OCI-LY3 (cell line): ENCODE data around the gene STARD13.

Experiments
- EZH2phosphoT487 ChIP-seq: fragments of 200-600 bp; shearing (Covaris generic); IDR thresholded peaks from 2 replicates; pipeline ENCODE4 v1.6.1; 2018; ENCODE audit warnings: antibody characterized with exemption, mixed run types, low read depth
- TF ChIP-seq, protein P1 (sequence below): fragments of 200-600, 300-600 bp; sonication (generic); IDR thresholded peaks from 2 replicates; pipeline ENCODE4 v1.5.1; 2014; ENCODE audit warnings: antibody characterized with exemption, low read length, low read depth

- TF ChIP-seq, protein P1, sequence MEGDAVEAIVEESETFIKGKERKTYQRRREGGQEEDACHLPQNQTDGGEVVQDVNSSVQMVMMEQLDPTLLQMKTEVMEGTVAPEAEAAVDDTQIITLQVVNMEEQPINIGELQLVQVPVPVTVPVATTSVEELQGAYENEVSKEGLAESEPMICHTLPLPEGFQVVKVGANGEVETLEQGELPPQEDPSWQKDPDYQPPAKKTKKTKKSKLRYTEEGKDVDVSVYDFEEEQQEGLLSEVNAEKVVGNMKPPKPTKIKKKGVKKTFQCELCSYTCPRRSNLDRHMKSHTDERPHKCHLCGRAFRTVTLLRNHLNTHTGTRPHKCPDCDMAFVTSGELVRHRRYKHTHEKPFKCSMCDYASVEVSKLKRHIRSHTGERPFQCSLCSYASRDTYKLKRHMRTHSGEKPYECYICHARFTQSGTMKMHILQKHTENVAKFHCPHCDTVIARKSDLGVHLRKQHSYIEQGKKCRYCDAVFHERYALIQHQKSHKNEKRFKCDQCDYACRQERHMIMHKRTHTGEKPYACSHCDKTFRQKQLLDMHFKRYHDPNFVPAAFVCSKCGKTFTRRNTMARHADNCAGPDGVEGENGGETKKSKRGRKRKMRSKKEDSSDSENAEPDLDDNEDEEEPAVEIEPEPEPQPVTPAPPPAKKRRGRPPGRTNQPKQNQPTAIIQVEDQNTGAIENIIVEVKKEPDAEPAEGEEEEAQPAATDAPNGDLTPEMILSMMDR = no peak
- TF ChIP-seq EZH2phosphoT487 = no peak
Measured at GRCh38 chr13:33236021-33236420, 49.5 kb downstream of the STARD13 start.
